Natural killer cell (primary cell): ENCODE results near the gene NPFFR1. TPM values are rescaled to one million over a fixed set of nuclear protein-coding genes. Genes with fewer than 3 reads are reported as not detected.

Experiments used
- ATAC-seq, 3 donors: fragments of 150-1000 bp in 2 of 3; fragments of 200-7000 bp in 1 of 3; cut with Tn5 transposase; 1 replicate in 1 of 3; 2 replicates in 2 of 3; pipeline ENCODE4 v1.10.0; 2021; ENCODE audit warnings: mild to moderate bottlenecking in 2 of 3, moderate library complexity in 2 of 3
- DNase-seq, 2 donors: peaks; one replicate each; pipeline versions ENCODE4 v3.0.0 to v3.0.0-alpha.2; 2013 to 2021; ENCODE audit warnings: mixed read lengths in 1 of 2
- H3K27ac ChIP-seq: one replicate; pipeline ENCODE4 v1.5.1; 2013; ENCODE audit warnings: mild to moderate bottlenecking, low read length
- H3K27me3 ChIP-seq: one replicate; pipeline ENCODE4 v1.6.1; 2013; ENCODE audit warnings: low read length; ENCODE audit not compliant: control insufficient read depth, insufficient read depth
- H3K36me3 ChIP-seq: one replicate; pipeline ENCODE4 v1.6.1; 2013; ENCODE audit warnings: low read length; ENCODE audit not compliant: control insufficient read depth, insufficient read depth
- H3K4me1 ChIP-seq: one replicate; pipeline ENCODE4 v1.6.1; 2013; ENCODE audit warnings: low read length; ENCODE audit not compliant: control insufficient read depth, insufficient read depth
- H3K4me3 ChIP-seq: one replicate; pipeline ENCODE4 v1.5.1; 2013; ENCODE audit warnings: low read length
- H3K9me3 ChIP-seq: one replicate; pipeline ENCODE4 v1.6.1; 2013; ENCODE audit warnings: low read length; ENCODE audit not compliant: control insufficient read depth, insufficient read depth
- H3K27ac Mint-ChIP-seq, 2 donors: one replicate each; pipeline ENCODE4 v1.8.0; 2022; ENCODE audit warnings: mild to moderate bottlenecking in 2 of 2, mixed read lengths in 2 of 2, moderate library complexity in 1 of 2
- H3K27me3 Mint-ChIP-seq, 2 donors: one replicate each; pipeline ENCODE4 v1.8.0; 2022; ENCODE audit warnings: low read depth in 2 of 2, mixed read lengths in 2 of 2
- H3K36me3 Mint-ChIP-seq: one replicate; pipeline ENCODE4 v1.8.0; 2022; ENCODE audit warnings: mixed read lengths
- H3K4me1 Mint-ChIP-seq, 2 donors: one replicate each; pipeline ENCODE4 v1.8.0; 2022; ENCODE audit warnings: mixed read lengths in 2 of 2
- H3K4me3 Mint-ChIP-seq: one replicate; pipeline ENCODE4 v1.8.0; 2022; ENCODE audit warnings: mild to moderate bottlenecking, moderate library complexity, mixed read lengths
- H3K9me3 Mint-ChIP-seq, 2 donors: one replicate each; pipeline ENCODE4 v1.8.0; 2022; ENCODE audit warnings: mixed read lengths in 2 of 2
- CTCF ChIP-seq: fragments of 200-600 bp; IDR thresholded peaks from one replicate; pipeline ENCODE4 v1.8.0; 2022; ENCODE audit warnings: antibody characterized with exemption
- WGBS: methylation state at CpG from one replicate; pipeline ENCODE4 v1.1.7; 2013; ENCODE audit warnings: missing lambda C conversion rate; ENCODE audit not compliant: insufficient coverage; 5-methylcytosine and 5-hydroxymethylcytosine counted together
- intact Hi-C: fragments of 100-400 bp; cut with micrococcal nuclease; formaldehyde crosslinking; loops from one replicate; pipeline ENCODE4 v1.14.2; 2022
- total RNA-seq, 4 donors: library from RNA; stranded (reverse); fragments of 120-200 nt in 1 of 4; gene quantifications; one replicate each; pipeline versions ENCODE4 v1.2.3 to v1.2.4, GENCODE V29; 2013 to 2022

The NPFFR1 gene
- total RNA-seq, 3 donors from 2014 or later (not counting 1 experiment from before 2014, with no cell fraction given), result 0.05 TPM; not detected in 2

- Mint-ChIP-seq H3K4me1 (no peaks in the 10 kb centered on the region), H3K4me3 (no peak overlapping the region), H3K27me3 (peaks cover 17 to 26% of the 10 kb centered on the region in 2 donors), H3K27ac (no peak overlapping the region), H3K9me3 (no peaks in the 10 kb centered on the region), H3K36me3 (no peaks in the 10 kb centered on the region)
- Histone ChIP-seq H3K4me3 (no peak overlapping the region), H3K27ac (no peak overlapping the region), H3K27me3 (no peaks in the 10 kb centered on the region), H3K36me3 (no peaks in the 10 kb centered on the region), H3K4me1 (peaks cover 5% of the 10 kb centered on the region), H3K9me3 (no peaks in the 10 kb centered on the region)
- intact Hi-C loops, result no loop called here
- no peak for TF ChIP-seq CTCF
- WGBS, result 90% methylated on average over 4 of the region's 4 CpGs
- ATAC-seq (no peak), DNase-seq (no peak)
Measured at GRCh38 chr10:70268376-70268775, 15.4 kb downstream of the NPFFR1 start.

DNA sequence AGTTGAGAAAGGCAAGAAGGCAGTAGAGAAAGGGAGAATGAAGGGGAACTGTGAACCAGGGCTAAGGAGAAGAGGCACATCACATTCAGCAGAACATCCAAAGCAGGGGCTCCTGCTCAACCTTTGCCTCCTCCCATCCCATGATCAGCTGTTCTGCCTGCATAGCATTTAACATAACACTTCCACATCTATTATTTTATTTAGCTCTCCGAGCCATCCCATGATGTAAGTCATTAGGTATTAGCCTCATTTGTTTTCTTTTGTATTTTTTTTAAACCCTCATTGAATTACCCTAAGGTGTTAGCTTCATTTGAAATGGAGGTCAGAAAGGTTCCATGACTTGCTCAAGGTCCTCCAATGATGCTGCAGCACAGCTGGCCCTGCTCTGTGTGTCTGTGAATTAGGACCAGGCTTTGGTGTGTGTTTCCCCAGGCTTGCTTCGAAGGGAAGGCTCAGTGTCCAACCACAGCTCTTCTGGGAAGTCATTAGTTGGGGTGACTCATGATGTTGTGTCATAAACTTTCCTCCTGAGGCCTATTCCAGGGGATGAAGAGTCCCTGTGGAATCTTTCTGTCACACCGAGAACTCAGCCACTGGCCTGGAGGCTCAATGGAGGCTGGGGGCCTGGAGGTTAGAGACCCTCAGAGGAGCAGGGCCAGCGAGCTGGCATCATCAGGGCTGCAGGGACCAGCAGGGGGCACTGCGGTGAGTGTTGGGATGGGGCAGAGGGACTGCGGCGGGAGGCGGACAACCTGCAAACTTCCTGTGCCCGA, 16.5 kb downstream of the NPFFR1 start:
- Histone ChIP-seq H3K4me3 (no peak overlapping the region), H3K36me3 (no peaks in the 10 kb centered on the region), H3K27ac (no peak overlapping the region), H3K4me1 (peaks cover 1% of the 10 kb centered on the region), H3K9me3 (no peaks in the 10 kb centered on the region), H3K27me3 (no peaks in the 10 kb centered on the region)
- H3K4me1 Mint-ChIP-seq, result no peaks in the 10 kb centered on the region
- peak in 1 of 3 donors; percentile 37 for ATAC-seq
- peaks cover 21 to 26% of the 10 kb centered on the region in 2 donors for H3K27me3 Mint-ChIP-seq
- no peak overlapping the region for H3K27ac Mint-ChIP-seq
- no peak overlapping the region for H3K4me3 Mint-ChIP-seq
- intact Hi-C loops, result no loop called here
- 65% methylated on average over 8 of the region's 9 CpGs for WGBS
- no peaks in the 10 kb centered on the region for H3K9me3 Mint-ChIP-seq
- DNase-seq, result peak in 1 of 2 donors; percentile 14
- no peak for TF ChIP-seq CTCF
- H3K36me3 Mint-ChIP-seq, result no peaks in the 10 kb centered on the region

DNA sequence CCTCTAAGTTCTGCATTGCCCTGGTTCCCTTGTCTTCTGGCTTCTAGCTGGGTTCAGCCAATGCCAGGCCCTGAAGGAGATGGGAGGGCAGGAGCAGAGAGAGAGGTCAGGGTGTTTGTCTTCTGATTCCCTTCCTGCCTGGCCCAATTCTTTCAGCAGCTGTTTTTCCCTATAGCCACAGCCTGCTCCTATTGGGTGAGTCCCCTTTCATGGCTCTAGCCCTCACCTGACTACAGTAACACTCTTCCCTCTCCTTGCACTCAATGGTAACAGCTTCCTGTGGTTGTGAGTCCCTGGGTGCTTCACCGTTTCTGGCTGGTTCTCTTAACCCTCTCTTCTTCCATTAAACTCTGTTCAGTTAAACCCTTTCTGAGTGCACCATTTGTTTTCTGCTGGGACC, 17.1 kb downstream of the NPFFR1 start:
- Mint-ChIP-seq H3K36me3 (no peaks in the 10 kb centered on the region), H3K9me3 (no peaks in the 10 kb centered on the region), H3K27ac (no peak overlapping the region), H3K4me3 (no peak overlapping the region), H3K4me1 (no peaks in the 10 kb centered on the region), H3K27me3 (peaks cover 26 to 28% of the 10 kb centered on the region in 2 donors)
- WGBS, result 22% methylated on average over 1 of the region's 1 CpG
- intact Hi-C loops, result no loop called here
- Histone ChIP-seq H3K36me3 (no peaks in the 10 kb centered on the region), H3K4me1 (no peaks in the 10 kb centered on the region), H3K27ac (no peak overlapping the region), H3K27me3 (no peaks in the 10 kb centered on the region), H3K4me3 (no peak overlapping the region), H3K9me3 (no peaks in the 10 kb centered on the region)
- ATAC-seq, result no peak
- DNase-seq, result no peak
- no peak for TF ChIP-seq CTCF

- peaks cover 29 to 34% of the 10 kb centered on the region in 2 donors for H3K27me3 Mint-ChIP-seq
- H3K36me3 Mint-ChIP-seq, result no peaks in the 10 kb centered on the region
- TF ChIP-seq CTCF, result no peak
- Histone ChIP-seq H3K27ac (no peak overlapping the region), H3K4me3 (no peak overlapping the region), H3K36me3 (no peaks in the 10 kb centered on the region), H3K27me3 (no peaks in the 10 kb centered on the region), H3K9me3 (no peaks in the 10 kb centered on the region), H3K4me1 (no peaks in the 10 kb centered on the region)
- no peak for ATAC-seq
- intact Hi-C loops, result no loop called here
- no peak overlapping the region for H3K4me3 Mint-ChIP-seq
- H3K4me1 Mint-ChIP-seq, result no peaks in the 10 kb centered on the region
- H3K9me3 Mint-ChIP-seq, result peaks cover 2% of the 10 kb centered on the region in 2 donors
- WGBS, result 96% methylated on average over 7 of the region's 7 CpGs
- H3K27ac Mint-ChIP-seq, result no peak overlapping the region
- DNase-seq, result no peak
Measured at GRCh38 chr10:70266056-70266455, 17.7 kb downstream of the NPFFR1 start.
